NCI-H2171 (cell line): ENCODE measurements around the gene DCDC1.
"Not testable (repeated sequence)": the region's sequence is repeated elsewhere in the genome, so short reads cannot be mapped to it uniquely, and the experiment has no call there.

Experiments
- DNase-seq: peaks from one replicate; lab custom pipeline; 2025; lab: John Stamatoyannopoulos, UW

DCDC1 gene

DNA sequence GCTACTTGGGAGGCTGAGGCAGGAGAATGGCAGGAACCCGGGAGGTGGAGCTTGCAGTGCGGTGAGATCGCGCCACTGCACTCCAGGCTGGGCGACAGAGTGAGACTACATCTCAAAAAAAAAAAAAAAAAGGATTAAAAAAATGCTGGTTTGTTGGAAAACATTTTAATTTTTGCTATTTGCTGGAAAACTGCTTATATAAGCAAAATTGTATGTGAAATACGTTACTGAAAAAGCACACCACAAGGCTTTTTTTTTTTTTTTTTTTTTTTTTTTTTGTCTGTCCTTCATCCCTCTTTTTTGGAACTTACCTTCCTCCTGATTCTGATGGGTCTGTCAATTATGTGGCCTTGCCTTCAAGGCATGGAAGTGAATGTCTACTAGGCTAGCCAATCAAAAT, 40.8 kb downstream of the DCDC1 start:
- DNase-seq: no peak

DNA sequence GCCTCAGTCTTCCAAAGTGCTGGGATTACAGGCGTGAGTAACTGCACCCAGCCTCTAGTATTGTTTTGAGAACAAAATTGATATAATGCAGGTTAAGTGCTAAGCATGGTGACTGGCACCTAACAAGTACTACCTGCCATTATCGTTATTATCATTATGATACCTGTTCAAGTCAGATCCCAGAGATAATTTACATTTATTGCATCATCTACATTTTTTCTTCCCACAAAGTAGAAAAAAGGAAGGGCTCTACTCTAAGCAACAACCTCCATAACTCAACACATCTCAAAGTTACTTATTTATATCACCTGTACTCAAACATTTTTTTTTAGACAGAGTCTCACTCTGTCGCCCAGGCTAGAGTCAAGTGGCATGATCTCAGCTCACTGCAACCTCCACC, 42.1 kb downstream of the DCDC1 start:
- DNase-seq: no peak

DNA sequence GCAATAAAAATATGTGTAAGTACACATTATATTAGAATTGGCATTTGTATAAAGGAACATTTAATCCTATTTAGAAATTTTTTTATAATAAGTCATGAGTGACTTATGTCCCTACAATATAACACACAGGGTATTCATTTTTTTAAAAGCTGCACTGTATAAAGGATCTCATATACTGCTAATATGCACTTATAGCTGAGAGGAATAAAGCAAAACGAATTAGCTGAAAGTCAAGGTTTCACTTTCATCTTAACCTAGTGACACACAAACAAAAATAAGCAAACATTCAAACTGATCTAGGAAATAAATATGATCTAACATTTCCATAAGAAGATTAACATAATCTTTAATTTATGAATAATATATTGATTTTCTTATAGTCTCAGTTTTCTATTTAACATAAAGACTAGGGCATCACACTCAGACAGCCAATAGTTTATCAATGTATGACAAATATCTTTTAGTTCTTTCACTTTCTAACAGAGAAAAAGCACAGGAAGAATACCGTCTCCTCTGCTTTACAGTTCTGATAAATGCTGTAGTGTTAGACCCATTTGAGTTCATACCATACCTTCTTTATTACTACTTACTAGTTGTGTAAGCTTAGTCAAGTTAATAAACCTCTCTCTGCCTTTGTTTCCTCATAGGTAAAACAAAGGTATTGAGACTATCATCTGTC, 42.9 kb downstream of the DCDC1 start:
- no peak for DNase-seq

DNA sequence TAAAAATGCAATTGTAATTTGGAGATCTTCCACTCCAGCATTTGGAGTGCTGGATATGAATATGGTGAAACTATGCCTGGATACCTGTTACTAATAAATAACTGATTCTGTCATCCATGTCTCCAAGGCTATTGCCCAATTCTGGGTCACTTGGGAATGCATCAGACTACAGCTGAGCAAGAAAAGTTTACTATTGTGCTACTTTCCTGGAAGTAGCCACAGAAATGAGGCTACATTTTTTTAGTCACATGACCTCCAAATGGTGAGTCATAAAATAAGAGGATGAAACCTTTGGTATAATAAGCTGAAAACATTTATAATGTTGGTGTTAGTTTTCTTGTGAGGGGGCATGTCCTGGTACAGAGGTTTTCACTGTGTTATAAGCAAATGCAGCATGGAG, 44.4 kb downstream of the DCDC1 start:
- no peak for DNase-seq

DNA sequence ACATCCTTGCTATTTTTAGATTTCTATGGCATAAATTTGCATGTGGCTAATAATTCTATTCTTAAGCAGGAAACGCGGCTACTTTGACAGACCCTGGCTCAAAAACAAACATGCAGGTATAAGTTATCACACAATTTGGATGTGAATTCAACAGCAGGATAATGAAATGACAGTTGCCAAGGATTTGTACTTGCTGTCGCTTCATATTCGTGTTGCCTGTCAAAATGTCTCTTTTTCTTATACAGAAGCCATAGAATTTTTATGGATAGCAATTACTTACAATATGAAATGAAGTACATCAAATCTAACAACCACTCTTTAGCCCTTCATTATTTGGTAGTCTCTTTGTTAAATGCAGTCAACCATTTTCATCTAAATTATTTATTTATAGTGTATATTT, 46.4 kb downstream of the DCDC1 start:
- no peak for DNase-seq

DNA sequence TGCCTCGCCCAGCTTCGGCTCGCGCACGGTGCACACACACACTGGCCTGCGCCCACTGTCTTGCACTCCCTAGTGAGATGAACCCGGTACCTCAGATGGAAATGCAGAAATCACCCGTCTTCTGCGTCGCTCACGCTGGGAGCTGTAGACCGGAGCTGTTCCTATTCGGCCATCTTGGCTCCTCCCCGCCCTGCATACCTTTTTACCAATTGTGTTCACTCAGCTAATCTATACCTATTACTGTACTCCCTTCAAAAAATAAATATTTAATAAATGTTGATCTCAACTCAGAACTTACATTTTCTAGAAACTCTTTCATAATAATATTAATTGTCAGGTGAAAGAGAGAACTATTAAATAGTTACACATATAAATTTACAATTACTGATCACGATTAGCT, 48.0 kb downstream of the DCDC1 start:
- DNase-seq: not testable (repeated sequence)

DNA sequence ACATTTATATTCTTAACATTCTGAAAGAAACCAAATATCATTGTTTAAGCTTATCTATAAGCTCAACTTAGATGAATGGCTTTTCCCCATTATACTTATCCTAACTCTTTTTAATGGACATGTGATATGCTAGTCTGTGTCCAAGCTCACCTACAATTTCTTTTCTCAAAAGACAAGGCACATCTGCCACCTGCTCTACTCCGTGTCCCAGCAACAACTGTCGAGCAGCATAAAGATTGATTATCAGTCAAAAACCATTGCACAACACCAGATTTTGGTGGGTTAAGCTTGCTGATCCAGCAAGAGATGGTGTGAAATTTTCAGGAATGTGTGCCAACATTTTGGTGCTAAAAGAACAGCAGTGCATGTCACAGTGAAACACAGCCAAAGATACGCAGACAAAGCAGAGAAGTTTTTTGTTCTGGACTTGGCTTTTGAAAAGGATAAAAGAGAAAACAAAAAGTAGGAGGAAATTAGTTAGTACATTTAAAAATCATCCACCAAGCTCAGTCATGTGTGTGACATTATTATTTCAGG, 65.8 kb downstream of the DCDC1 start:
- peak; percentile 87 for DNase-seq

DNA sequence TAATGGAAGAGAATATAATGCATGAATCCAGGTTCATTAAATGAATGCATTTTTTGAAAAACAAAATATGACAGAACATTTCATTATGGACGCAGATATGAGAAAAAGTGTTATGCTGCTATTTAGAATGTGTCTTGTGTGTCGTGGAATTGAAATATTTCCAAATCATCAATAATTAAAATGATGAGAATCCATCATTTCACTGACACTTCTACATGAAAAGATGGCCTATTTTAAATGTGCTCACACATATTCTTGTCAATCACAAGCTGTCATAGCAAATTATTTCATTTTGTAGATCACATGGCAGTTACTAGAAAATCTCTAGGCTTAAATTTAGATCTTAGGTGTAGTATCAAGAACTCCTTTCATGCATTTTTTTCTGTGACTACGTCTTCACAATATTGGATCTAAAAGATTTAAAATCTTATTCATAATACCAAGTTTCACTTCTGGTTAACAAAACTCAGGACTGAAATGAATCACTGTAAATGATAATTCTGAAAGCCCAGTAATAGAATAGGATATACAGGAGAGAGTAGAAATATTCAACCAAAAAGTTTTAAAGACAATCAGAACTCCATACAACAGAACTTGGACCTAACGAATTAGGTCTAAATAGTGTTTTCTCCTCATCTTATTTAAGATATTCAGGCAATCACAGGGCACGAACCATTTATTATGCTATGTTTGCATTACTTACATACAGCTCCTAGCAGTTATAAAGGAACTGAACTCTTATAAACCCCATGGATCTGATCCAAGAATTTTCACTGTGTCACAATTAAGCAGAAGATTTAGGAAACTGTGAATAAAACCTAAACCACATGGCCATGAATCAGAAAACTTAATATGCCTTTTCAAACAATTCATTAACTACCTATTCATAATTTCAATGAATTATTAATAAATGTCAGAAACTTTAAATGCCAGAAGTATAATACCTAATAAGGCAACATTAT, 67.7 kb downstream of the DCDC1 start:
- DNase-seq: no peak

DNA sequence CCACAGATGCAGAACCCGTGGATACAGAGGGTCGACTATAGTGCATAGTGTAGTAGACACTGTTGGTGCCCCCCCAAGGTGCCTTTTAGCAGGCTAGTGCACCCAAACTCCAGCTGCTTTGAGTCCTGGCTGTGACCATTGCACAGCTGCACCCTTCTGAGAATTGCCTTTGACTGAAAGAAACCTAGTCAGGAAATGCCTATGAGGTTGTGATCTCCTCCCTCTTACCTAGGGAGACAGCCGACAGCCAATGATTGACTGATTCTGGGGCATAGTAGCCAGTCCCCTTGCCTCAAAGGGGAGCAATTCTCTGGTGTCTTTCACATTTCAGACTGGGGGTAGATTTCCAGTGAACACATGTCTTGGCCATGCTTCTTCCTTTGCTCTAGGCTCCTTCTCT, 74.2 kb downstream of the DCDC1 start:
- no peak for DNase-seq

DNA sequence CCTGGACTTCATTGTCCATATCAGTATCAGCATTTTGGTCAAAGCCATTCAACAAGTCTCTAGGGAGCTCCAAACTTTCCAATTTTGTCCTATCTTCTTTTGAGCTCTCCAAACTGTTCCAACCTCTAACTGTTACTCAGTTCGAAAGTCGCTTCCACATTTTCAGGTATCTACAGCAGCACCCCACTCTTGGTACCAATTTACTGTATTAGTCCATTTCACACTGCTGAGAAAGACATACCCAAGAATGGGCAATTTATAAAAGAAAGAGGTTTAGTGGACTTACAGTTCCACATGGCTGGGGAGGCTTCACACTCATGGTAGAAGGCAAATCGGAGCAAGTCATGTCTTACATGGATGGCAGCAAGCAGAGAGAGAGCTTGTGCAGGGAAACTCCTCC, 96.0 kb downstream of the DCDC1 start:
- DNase-seq: not testable (repeated sequence)

DNA sequence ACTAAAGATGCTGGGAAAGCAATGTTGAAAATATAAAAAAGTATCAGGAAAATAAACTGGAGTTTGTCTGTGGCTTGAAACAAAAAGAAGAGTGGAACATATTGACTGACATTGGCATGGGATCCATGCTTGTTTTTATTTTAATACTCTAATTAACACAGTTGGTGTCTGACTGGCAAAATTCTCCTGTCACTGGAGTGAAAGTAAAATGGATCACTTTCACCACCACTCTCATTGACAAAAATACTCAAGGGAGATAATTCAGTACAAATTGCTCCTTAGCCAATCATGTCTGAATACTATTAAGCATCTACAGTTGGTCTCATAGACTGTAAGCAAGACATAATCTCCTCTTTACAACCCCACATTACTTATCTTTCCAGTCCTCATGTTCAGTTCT, 101.8 kb downstream of the DCDC1 start:
- no peak for DNase-seq

DNA sequence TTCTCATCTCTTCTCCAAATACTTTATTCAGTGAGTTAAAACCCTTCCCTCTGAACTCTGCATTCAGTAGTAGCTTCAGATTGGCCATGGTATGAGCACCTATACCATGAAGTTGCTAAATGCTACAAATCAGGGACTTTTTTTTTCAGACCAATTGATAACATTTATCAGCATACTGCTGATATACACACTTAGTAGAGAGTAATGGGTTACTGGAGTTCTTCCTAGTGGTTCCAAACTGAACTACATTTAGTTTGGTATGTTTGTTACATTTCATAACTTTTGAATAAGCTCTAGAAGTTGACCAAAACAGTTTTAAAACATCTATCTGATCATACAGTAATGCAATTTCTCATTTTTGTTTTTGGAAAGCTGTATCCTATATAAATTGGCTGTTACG, 104.7 kb downstream of the DCDC1 start:
- no peak for DNase-seq

DNA sequence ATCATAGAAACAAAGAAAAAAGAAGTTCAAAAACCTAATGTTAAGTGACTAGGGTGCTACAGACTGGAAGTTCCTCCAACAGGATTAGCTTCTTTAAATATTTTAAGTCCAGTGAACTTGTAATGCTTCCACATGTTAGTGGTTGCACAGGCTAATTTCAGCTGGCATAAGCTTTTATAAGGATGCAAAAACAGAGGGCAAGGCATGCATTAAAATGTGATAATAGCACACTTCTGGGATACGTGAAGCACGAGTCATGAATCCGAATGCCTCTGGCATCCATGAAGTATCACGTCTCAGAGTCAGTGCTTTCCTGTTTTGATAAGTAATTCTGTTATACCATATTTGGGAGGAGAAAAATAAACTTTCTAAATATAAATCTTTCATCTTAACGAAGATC, 106.8 kb downstream of the DCDC1 start:
- no peak for DNase-seq

DNA sequence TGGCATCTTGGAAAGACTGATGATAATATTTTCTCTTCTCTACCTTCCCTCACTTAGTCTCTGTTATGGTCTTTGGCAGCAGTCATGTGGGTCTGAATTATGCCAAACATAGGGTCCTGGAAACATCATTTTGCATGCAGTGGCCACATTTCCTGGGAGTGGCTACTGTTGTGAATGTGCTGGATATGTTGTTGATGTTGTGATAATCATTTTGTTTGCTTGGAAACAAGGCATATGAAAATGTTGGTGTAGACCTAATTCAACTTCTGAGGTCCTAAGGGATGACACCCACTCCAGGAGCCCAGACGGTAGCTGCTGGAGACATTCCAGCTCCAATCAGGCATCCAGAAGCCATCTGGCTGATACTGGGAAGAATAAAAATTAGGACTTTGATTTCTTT, 109.7 kb downstream of the DCDC1 start:
- peak; percentile 88 for DNase-seq

DNA sequence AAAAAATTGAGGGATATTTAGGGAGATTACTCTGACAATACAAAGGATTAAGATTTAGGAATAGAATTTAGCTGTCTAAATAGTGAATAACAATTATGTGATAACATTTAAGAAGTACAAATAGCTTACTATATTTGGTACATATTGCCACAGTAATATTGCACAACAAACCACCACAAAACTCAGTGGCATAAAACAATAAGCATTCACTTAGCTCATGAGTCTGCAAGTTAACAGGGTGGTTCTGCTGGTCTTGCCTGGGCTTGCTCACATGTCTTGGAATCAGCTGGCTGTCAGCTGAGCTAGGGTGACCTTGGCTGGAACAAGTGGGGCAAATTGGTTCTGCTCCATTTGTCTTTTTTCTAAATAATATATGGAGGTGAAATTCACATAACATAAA, 115.1 kb downstream of the DCDC1 start:
- DNase-seq: no peak

DNA sequence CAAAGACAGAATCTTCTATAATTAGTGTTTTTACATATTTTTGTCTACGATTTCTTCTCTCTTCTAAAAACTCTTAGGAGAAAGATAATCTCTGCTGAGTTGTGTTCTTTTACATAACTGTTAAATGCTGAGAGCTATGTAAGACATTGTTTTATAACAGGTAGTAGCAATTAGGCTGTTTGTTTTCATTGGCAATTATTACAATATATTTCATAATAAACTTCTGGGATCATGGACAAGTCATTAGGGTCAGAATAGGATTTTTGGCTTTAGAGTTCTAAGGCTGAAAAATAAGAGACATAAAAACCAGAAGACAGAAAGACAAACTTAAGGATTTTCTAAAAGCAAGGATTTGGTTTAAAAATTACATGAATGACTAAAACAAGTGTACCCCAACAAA, 120.8 kb downstream of the DCDC1 start:
- no peak for DNase-seq

DNA sequence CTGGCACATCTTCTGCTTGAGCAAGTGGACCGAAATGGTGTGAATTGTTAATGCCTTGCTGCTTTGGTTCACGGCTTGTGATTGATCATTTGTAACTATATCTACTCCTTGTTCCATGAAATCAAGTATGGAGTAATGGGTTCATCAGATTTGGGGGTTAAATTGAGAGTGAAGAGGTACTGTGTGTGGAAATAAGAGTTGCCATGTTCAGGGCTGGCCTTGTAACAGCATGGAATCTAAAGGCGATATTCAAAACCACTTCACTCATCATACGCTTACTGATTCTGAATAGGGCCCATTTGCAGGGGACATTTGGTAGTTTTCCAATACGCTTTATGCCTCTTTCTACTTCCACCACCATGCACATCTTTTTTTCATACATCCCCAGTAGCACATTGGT, 122.2 kb downstream of the DCDC1 start:
- peak; percentile 26 for DNase-seq

DNA sequence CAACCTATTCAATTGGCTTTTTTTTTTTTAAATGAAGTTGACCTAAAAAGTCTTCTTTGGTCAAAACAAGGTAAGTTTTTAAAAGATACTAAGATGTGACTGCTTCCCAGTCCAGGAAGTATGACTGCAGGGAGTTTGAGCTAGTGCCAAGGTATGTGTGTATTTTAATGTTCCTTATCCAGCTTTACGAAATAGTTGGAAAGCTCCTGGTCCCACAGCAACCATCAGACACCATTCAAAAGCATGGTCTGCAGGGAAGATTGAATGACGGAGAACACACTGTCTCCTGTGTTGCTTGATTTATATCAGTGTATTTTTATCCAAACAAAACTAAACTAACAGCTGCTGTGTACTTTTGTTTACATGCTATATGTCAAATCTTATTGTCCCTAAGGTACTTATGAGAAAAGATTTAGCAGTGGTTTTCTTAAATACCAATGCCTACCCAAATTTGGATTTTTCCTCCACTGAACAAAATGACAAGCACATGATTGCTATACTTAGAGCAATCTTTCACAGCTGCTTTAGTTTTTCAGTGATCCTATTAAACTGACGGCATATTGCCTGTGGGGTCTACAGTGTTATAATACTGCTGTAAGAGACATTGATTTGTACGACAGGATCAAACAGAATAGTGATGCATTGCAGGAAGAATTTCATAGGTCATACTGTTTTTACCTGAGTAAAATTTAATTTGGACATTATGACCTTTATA, 122.9 kb downstream of the DCDC1 start:
- DNase-seq: no peak

DNA sequence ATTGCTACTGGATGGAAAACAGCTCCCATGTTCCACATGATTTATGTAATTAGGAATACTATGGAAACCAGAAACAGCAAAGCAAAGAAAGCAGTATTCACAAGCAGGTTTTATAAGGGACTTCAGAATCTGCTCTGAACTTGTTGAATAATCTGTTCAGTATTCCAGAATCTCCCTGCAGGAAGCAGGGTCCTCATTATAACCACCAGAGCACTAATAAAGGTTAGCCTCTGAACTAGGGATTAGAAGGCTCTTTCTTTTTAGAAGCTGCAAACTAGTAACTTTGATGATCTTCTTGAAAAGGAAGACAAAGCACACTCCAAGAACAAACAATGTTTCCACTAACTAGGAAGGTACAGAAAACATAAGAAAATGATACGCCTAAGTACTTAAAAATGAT, 125.8 kb downstream of the DCDC1 start:
- DNase-seq: no peak

DNA sequence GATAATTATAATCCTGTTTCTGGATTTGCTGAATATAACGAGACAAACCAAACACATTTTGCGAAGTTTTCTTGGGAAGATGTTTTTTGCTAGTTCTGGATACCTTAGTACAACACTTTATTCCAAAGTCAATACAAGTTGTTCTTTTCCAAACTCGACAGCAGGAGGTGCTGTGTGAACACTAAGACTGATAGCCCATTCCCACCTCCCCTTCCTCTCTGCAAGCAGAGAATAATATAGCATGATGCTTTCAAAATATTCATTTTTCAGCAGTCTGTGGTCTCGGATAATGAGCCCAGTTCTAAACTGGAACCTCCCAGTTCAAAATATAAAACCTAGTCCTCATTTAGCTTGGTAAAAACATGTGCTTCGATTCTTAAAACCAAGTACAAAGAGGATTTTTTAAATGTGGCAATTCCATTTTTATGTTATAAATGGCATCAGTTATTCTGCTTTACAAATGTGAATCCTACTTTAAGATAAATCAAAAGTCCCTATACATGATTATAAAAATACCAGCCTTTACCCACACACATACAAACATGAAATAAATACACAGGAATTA, 129.1 kb downstream of the DCDC1 start:
- DNase-seq: peak; percentile 76

DNA sequence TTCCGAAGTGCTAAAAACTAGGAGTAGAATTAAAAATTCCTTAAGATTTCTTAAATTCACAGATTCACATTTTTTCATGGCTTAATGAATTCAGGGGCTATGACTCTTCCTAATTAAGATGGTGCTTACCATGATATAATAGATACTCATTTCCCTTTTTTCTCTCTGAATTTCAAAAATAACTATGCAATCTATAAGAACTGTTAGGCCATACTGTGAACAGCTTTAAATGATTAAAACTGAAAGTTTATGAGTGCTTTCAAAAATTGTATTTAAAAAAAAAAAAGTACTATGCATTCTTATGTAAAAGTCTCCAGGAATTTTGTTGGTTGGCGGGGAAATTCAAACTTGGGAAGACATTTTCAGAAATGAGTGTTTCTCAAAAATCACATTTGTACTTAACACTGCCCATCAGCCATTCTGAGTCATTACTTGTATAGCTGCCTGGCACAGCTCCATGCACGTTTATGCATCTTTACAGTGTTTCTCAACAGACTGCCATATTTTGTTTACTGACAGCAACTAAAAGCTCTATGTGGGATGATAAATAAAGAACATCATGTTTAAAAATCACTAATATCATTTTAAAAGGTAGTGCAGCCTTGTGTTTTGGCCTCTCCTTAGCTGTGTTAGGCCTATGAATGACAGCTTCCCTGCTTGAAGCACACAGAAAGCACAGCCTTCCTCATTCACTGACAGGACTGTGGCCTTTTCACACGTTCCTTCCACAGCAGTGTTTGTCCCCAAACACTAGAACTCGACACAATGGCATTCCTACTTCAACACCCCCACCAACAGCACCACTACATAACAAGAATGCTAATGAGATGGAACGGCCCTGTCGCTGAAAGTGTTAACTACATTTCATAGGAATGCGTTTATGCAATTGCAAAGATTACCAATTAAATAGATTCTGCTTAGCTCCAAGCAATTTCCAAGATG, 131.4 kb downstream of the DCDC1 start:
- DNase-seq: no peak
